T-helper 1 cell treated with Interleukin-12 subunit alpha and Interleukin-12 subunit beta and Interleukin-4 antibody, amounts not matched to agents 30 μg/mL and 1 μg/mL, for 36 hours (primary cell): ENCODE results near the gene PRPF38B.

Experiments used
- H3K27ac Mint-ChIP-seq: one replicate; pipeline ENCODE4 v1.8.0; 2021; ENCODE audit warnings: mild to moderate bottlenecking, mixed read lengths
- H3K27me3 Mint-ChIP-seq: one replicate; pipeline ENCODE4 v1.8.0; 2021; ENCODE audit warnings: low read depth, mixed read lengths
- H3K36me3 Mint-ChIP-seq: one replicate; pipeline ENCODE4 v1.8.0; 2021; ENCODE audit warnings: low read depth, mixed read lengths
- H3K4me1 Mint-ChIP-seq: one replicate; pipeline ENCODE4 v1.8.0; 2021; ENCODE audit warnings: low read depth, mixed read lengths
- H3K4me3 Mint-ChIP-seq: one replicate; pipeline ENCODE4 v1.8.0; 2021; ENCODE audit warnings: mild to moderate bottlenecking, moderate library complexity, mixed read lengths
- H3K9me3 Mint-ChIP-seq: one replicate; pipeline ENCODE4 v1.8.0; 2021; ENCODE audit warnings: mixed read lengths

Gene PRPF38B

DNA sequence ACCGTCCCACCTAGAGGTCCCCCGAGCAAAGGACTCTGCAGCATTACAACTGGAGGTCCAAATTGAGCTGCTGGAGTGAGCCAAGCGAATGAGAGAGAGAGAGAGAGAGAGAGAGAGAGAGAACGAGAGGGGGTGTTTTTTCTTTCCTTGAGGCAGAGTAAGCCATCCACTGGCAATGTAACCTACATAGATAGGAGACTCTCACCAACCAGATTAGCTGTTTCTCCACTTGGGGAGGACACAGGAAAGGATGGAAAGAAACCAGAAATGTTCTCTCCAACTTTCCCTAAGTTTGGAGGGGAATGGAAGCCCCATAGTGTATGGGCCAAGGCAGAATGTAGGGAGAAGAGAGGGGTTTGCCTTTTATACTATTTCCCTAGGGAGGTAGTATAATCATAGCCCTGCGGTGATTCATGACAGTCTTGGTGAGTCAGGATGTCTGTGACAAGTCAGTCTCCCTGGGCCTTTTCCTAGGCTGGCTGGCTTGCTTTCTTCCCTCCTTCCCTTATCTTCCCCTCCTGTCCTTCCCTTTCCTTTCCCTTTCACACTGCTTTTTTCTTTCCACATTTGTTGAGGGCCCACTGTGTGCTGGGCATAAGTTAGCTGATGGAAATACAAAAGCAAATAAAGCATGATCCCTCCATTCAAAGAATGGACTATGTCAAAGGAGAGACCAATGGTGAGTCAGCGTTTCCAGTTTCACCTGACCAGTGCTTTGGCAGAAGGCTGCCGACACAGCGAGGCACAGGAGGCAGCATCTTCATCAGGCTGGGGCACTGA lies 27.7 kb downstream of the PRPF38B start:
- no peak overlapping the region for H3K27ac Mint-ChIP-seq
- no peaks in the 10 kb centered on the region for H3K36me3 Mint-ChIP-seq
- no peak overlapping the region for H3K4me3 Mint-ChIP-seq
- H3K9me3 Mint-ChIP-seq, result no peaks in the 10 kb centered on the region
- H3K27me3 Mint-ChIP-seq, result peaks cover 7% of the 10 kb centered on the region
- peaks cover 3% of the 10 kb centered on the region for H3K4me1 Mint-ChIP-seq

DNA sequence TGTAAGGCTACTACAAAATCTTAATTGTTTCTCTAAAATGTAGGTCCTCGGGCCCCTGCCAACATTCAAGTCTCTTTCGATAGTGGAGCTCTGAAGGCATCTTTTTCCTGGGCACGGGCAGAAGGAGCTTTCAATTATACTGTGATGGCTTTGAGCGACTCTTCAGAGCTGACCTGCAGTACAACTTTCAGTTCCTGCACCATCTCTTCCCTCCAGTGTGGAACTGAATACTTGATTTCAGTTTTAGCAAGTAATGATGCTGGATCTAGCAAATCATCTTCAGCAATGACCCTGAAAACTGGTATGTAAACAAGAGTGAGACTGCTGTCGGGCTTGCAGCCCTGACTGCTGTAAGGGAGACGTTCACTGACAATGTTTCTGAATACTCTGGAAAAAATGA lies 30.2 kb downstream of the PRPF38B start:
- H3K4me3 Mint-ChIP-seq, result no peak overlapping the region
- no peak overlapping the region for H3K27ac Mint-ChIP-seq
- H3K36me3 Mint-ChIP-seq, result no peaks in the 10 kb centered on the region
- peaks cover 4% of the 10 kb centered on the region for H3K27me3 Mint-ChIP-seq
- no peaks in the 10 kb centered on the region for H3K9me3 Mint-ChIP-seq
- H3K4me1 Mint-ChIP-seq, result peaks cover 3% of the 10 kb centered on the region

DNA sequence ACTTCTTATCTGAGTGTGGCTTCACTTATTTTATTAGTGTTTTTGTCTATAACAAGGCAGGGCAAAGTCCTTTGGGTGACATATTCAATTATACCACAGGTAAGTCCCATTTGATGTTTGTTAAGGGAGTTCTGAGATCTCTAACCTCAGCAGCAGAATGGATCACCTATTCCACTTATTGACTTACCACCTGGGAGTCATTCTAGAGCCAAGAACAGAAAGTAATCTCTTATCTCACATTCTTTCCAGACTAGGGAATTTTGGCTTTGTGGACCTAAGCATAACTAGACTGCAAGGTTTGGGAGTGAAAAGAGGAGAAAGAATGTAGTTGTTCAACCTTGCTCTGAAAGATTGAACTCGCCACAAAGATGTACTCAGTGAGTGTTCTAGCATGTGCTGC lies 33.8 kb downstream of the PRPF38B start:
- Mint-ChIP-seq H3K27ac (no peak overlapping the region), H3K9me3 (no peaks in the 10 kb centered on the region), H3K36me3 (no peaks in the 10 kb centered on the region), H3K27me3 (peaks cover 20% of the 10 kb centered on the region), H3K4me1 (peaks cover 3% of the 10 kb centered on the region), H3K4me3 (no peak overlapping the region)

DNA sequence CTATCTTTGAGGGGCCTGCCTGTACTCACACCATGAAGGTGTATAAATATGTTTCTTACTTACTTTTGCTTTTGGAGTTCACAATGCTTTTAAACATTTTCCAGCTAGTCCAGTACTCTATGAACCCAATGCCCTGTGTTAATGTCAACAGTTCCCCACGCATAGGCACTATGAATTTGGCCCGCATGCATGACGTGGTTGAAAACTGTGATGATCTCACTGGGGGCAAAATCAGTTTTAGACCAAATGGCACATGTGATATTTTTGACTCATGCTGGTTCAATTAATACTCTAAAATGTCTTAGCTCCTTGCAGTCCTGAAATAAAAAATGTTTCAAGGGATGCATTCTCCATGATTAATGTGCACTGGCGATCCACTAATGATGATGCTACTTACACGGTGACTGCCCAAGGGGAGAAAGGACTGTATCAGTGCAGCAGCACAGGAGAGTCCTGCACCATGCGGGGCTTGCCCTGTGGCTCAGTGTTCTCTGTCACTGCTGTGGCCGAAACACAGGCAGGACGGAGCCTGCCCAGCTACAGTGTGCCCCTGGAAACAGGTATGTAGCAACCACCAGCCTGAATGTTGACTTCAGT lies 36.3 kb downstream of the PRPF38B start:
- H3K4me3 Mint-ChIP-seq, result no peak overlapping the region
- peaks cover 24% of the 10 kb centered on the region for H3K27me3 Mint-ChIP-seq
- H3K4me1 Mint-ChIP-seq, result no peaks in the 10 kb centered on the region
- no peaks in the 10 kb centered on the region for H3K36me3 Mint-ChIP-seq
- no peak overlapping the region for H3K27ac Mint-ChIP-seq
- H3K9me3 Mint-ChIP-seq, result no peaks in the 10 kb centered on the region

DNA sequence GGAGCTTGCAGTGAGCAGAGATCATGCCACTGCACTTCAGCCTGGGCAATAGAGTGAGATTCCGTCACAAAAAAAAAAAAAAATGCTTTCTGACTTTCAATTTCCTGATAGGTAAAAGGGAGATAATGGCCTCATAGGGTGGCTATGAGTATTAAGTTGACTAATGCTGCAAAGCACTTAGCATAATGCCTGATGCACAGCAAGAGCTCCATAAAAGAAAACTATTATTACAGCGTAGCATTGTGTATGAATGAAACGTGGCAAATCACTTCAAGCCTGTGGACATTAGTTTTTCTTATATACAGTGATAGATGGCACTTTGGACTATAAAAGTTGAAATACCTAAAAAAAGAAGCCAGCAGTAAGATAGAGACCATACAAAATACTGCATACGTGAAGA lies 37.4 kb downstream of the PRPF38B start:
- no peak overlapping the region for H3K4me3 Mint-ChIP-seq
- H3K4me1 Mint-ChIP-seq, result no peaks in the 10 kb centered on the region
- H3K27me3 Mint-ChIP-seq, result peaks cover 23% of the 10 kb centered on the region
- H3K9me3 Mint-ChIP-seq, result no peaks in the 10 kb centered on the region
- H3K27ac Mint-ChIP-seq, result no peak overlapping the region
- no peaks in the 10 kb centered on the region for H3K36me3 Mint-ChIP-seq

DNA sequence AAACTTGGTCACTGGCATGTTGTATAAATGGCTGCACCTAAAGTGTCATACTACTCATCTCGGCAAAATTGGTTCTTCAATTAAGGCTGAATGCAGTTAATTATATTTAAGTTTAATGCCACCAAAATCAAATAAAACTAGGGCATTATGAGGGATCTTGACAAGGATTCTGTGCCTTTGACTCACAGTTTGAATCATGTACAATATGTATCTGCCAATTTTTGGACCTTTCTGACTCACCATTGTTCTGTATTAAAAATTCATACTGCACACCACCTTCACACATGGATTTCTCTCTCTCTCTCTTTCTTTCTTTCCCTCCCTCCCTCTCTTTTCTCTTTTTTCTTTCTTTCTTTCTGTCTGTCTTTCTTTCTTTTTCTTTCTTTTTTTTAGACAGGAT lies 40.3 kb downstream of the PRPF38B start:
- H3K27ac Mint-ChIP-seq, result no peak overlapping the region
- H3K27me3 Mint-ChIP-seq, result peaks cover 36% of the 10 kb centered on the region
- H3K4me3 Mint-ChIP-seq, result no peak overlapping the region
- H3K9me3 Mint-ChIP-seq, result no peaks in the 10 kb centered on the region
- H3K4me1 Mint-ChIP-seq, result no peaks in the 10 kb centered on the region
- H3K36me3 Mint-ChIP-seq, result no peaks in the 10 kb centered on the region

DNA sequence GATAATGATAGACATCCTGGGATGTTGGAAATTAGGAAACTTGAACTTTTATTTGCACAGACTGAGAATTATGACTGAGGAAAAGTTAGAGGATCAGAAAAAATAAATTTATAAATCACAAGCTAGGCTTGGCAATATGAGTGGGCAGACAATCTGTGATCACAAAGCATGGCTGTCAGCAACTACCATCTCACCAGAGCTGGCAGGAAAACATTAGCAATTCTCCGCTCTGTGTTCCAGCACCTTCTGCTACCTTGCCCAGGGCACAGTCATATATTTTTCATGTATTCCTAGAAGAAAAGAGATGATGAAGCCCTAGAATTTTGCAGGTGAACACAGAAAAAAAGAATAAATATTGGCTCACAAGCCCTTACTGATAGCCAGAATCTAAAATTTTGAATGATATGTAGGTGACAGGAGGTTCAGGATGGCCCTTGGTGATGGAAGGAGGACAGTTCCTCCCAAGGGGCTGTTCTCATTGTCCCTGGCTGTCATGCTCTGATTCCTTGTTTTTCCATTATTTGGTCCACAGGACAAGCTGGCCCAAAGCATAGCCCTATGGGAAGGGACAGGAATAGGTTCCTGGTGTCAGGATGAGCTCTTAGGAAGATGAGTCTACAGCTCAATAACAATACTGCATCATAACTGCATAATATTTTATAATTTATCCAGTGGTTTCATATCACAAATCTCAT lies 42.2 kb downstream of the PRPF38B start:
- Mint-ChIP-seq H3K4me3 (no peak overlapping the region), H3K27ac (no peak overlapping the region), H3K36me3 (no peaks in the 10 kb centered on the region), H3K9me3 (no peaks in the 10 kb centered on the region), H3K27me3 (peaks cover 33% of the 10 kb centered on the region), H3K4me1 (no peaks in the 10 kb centered on the region)

DNA sequence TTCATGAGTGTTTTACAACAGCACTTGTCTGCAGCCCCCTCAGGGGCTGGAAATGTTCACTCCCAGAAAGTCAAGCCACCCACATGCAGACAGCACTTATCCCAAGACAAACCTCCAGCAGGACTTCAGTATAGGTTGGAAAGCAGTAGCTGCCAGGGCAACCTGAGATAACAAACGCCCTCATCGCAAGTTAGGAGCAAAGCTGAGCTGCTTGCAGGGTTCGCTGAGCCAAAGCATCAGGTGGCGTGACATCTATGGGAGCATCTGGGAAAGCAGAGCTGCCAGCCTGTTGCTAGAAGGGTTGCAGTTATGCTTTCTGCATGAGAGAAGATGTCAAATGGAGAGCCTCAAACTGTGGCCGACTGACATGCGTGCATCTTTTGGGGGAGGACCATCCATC lies 50.1 kb downstream of the PRPF38B start:
- peaks cover 5% of the 10 kb centered on the region for H3K36me3 Mint-ChIP-seq
- no peaks in the 10 kb centered on the region for H3K9me3 Mint-ChIP-seq
- H3K27me3 Mint-ChIP-seq, result no peaks in the 10 kb centered on the region
- H3K27ac Mint-ChIP-seq, result no peak overlapping the region
- peaks cover 5% of the 10 kb centered on the region for H3K4me1 Mint-ChIP-seq
- H3K4me3 Mint-ChIP-seq, result no peak overlapping the region

DNA sequence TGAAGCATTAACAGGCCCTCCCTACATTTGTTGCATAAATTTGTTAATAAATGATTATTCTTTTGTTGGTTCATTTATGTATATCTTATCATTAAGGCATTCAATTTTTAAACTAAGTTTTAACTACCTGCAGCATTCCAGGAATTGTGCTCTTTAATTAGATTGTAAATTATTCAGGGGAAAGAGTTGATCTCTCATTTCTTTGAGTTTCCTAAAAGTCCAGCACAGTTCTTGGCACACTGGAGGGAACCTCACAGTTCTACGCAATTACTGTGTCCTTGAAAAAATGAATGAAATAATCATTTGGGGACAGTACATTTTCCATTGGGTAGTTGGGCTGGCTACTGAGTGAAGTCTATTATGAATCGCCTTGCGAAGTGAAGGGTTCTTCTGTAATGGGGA lies 53.9 kb downstream of the PRPF38B start:
- peak overlapping the region; percentile 98 for H3K4me3 Mint-ChIP-seq
- H3K36me3 Mint-ChIP-seq, result peaks cover 17% of the 10 kb centered on the region
- H3K9me3 Mint-ChIP-seq, result no peaks in the 10 kb centered on the region
- peaks cover 24% of the 10 kb centered on the region for H3K4me1 Mint-ChIP-seq
- no peaks in the 10 kb centered on the region for H3K27me3 Mint-ChIP-seq
- peak overlapping the region; percentile 100 for H3K27ac Mint-ChIP-seq

DNA sequence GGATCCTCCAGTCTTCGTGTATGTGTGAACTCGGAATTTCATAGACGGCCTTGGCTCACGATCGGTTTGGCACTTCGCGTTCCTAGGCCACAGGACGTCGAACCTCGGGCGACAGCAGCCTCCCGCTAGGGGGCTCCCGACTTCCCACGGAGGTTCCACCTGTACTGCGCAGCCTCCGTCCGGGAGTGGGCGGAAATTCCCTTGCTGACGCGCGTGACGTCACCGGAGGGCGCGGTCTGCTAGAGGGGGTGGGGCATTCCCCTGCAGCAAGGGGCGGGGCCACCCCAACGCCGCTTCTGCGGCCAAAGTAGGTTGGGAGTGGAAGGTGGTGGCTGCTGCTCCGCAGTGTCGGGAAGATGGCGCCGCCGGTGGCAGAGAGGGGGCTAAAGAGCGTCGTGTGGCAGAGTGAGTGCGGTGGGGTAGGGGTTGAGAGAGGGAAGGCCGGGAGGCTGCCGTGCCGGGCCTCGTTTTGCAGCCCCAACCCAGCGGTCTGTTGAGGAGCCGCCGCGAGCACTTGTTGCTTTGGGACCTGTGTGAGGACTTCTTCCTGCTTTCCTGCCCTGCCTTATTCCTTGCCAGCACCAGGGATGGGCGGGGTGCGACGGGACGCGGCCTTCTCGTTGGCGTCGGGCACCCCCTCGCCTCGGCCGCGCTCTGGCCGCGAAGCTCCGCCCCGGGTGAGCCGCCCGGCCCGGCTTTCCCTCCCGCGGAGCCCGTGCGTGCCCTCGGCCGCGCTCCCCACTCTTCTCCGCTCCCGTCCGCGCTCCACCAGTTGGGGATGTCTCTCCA lies 54.5 kb downstream of the PRPF38B start, which contains the start of gene STXBP3:
TSS of gene STXBP3 (plus strand) at position 293 of the 789 bp plus-strand sequence. CDS start at position 357, 64 bp downstream.
- no peaks in the 10 kb centered on the region for H3K27me3 Mint-ChIP-seq
- peak within 1 kb of the TSS; percentile 100 for H3K27ac Mint-ChIP-seq
- peaks cover 25% of the 10 kb centered on the region for H3K4me1 Mint-ChIP-seq
- H3K36me3 Mint-ChIP-seq, result peaks cover 18% of the 10 kb centered on the region
- H3K4me3 Mint-ChIP-seq, result peak within 1 kb of the TSS; percentile 98
- no peaks in the 10 kb centered on the region for H3K9me3 Mint-ChIP-seq

DNA sequence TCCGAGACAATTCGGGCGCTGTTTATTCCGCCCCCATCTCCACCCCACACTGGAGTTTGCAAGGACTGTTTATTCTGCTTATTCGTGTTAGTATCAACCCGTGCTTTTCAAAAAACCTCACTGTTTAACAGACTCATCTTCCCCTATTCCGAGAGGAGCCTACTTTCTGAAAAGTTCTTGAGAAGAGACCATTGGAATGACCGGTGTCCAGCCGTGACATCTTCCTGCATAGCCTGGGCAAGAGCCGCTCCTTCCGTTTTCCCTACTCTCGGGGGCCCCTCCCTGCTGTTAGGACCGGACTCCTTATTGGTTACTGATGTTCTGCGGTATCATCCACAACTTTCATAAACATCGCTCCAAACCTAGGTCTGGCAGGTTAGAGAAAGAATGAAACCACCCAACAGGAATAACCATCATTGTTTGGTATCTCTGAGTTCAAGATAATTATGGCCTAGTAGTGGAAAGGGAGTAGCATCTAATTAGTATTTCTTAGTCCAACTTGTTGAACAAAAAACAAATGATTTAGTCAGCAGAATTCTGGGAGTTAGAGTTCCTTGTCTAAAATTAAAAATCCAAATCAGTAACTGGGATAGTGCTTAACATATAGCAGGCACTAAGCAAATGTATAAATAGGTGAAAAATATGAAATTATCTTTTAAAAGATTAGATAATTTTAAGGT lies 55.2 kb downstream of the PRPF38B start:
- H3K27me3 Mint-ChIP-seq, result no peaks in the 10 kb centered on the region
- peaks cover 18% of the 10 kb centered on the region for H3K36me3 Mint-ChIP-seq
- H3K27ac Mint-ChIP-seq, result peak overlapping the region; percentile 98
- H3K4me3 Mint-ChIP-seq, result peak overlapping the region; percentile 98
- peaks cover 25% of the 10 kb centered on the region for H3K4me1 Mint-ChIP-seq
- no peaks in the 10 kb centered on the region for H3K9me3 Mint-ChIP-seq

DNA sequence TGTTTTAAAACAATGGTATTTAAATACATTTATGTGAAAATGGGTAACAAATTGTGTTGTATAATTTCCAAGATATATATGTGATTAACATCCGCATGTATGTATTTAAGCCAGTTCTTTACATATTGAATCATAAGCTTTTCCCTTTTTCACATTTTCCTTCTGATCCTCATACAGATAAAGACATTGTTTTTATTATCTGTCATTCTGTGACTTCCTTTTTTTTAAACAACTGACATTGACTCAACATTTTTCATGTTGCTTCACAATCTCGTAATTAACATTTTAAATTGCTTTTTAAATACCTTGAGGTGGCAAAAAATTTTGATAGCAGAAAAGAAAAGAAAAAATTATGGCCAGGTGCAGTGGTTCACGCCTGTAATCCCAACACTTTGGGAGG lies 55.8 kb downstream of the PRPF38B start:
- Mint-ChIP-seq H3K4me3 (peak overlapping the region; percentile 26), H3K9me3 (no peaks in the 10 kb centered on the region), H3K27me3 (no peaks in the 10 kb centered on the region), H3K27ac (no peak overlapping the region), H3K36me3 (peaks cover 23% of the 10 kb centered on the region), H3K4me1 (peaks cover 29% of the 10 kb centered on the region)

DNA sequence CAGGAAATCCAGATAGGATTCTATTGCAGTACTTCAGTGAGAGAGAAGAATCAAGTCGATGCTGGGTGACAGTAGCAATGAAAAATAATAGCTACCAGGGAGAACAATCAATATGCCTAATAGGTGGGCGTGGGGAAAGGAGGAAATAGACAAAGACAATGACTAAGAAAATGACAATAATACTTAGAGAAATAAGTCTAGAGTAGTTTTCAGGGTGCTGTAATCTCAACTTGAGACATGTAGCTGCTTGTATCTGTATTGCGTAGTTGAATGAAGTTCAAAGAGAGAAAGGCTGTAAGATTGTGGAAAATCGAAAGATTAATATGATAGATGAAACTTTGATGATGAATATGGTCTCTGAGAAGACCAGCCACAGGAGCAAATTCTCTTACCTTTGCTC lies 57.0 kb downstream of the PRPF38B start:
- H3K9me3 Mint-ChIP-seq, result no peaks in the 10 kb centered on the region
- H3K4me1 Mint-ChIP-seq, result peaks cover 31% of the 10 kb centered on the region
- H3K27ac Mint-ChIP-seq, result no peak overlapping the region

More for the DNA sequence above, 57.0 kb downstream of the PRPF38B start:
- peaks cover 26% of the 10 kb centered on the region for H3K36me3 Mint-ChIP-seq
- no peaks in the 10 kb centered on the region for H3K27me3 Mint-ChIP-seq
- no peak overlapping the region for H3K4me3 Mint-ChIP-seq
